ENCODE data around the gene PROX1. TPM values are rescaled to one million over a fixed set of nuclear protein-coding genes. Genes with fewer than 3 reads are reported as not detected.

PROX1 gene
- total and polyA plus RNA-seq, 2 of the 8 experiments (the other 6 are each of a cell fraction or from before 2014, with no cell fraction given), result 0.30 to 2.0 TPM

DNA sequence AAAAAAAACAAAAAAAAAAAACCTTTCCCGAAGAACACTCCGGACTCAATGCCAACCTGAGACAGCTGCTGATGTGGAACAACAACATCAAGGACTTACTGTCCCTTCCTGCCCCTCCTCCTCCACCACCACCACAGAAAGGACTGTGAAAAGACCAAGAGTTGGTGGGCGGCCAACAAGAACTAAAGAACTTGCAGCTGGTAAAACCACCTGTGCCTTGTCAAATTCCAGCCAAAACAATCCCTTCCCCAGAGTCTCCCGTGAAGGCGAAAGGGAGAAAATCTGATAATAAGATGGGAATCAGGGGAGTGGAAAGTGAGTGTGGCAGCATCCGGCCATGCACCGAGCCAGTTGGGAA is 88.9 kb downstream of the PROX1 start:
- no peak overlapping the region for H3K4ac ChIP-seq (replicated peaks; ENCODE audit: insufficient read length, low read depth, low read length)

More for the DNA sequence above, 88.9 kb downstream of the PROX1 start:
- H3K79me1 ChIP-seq (ENCODE audit: low read depth, low read length), result no peaks in the 10 kb centered on the region
- H2BK15ac ChIP-seq (ENCODE audit: low read length), result no peak overlapping the region
- no peak overlapping the region for H3K4me2 ChIP-seq (ENCODE audit: insufficient read depth in 1 of 2, low read depth in 2 of 2, low read length in 2 of 2)
- no peak for TF ChIP-seq KDM5A (IDR thresholded peaks at IDR 0.05; ENCODE audit: low read length)
- no peak overlapping the region for H4K8ac ChIP-seq (ENCODE audit: extremely low read depth, insufficient read depth, low read length)
- FAIRE-seq, result no peak
- no peak overlapping the region for H3K18ac ChIP-seq (ENCODE audit: extremely low read depth, low read length)
- no peak overlapping the region for H3K9ac ChIP-seq (replicated peaks in 1 of 4; ENCODE audit: extremely low read depth in 1 of 4, low read depth in 3 of 4, low read length in 3 of 4)
- no peak overlapping the region for H2BK20ac ChIP-seq (ENCODE audit: low read length)
- no peak overlapping the region for H3K56ac ChIP-seq (replicated peaks; ENCODE audit: insufficient read length, low read depth, low read length)
- H2AFZ ChIP-seq (ENCODE audit: low read length), result no peak overlapping the region
- CTCF ChIA-PET (ENCODE audit: partially characterized antibody), result interaction anchor here (0.6 kb wide), 1 partner anchor 725 kb away, joined by 3 read pairs; no protein-coding TSS in a partner anchor
- no peak overlapping the region for H2BK5ac ChIP-seq (ENCODE audit: low read depth, low read length)
- H2BK120ac ChIP-seq (replicated peaks; ENCODE audit: low read depth, low read length), result no peak overlapping the region
- DNase-seq (ENCODE audit: low read depth in 1 of 2, low spot score in 2 of 2), result no peak
- H3K36me3 ChIP-seq (ENCODE audit: control insufficient read depth in 2 of 4, insufficient read depth in 4 of 4, low read length in 3 of 4), result no peaks in the 10 kb centered on the region
- H2BK12ac ChIP-seq (ENCODE audit: low read depth, low read length), result no peak overlapping the region
- 91% methylated on average over 7 of the region's 7 CpGs; no CpG with 5 or more reads in 1 of the 2 experiments for WGBS, 2 experiments (ENCODE audit: extremely low coverage in 1 of 2, insufficient coverage in 1 of 2, insufficient read length in 1 of 2, insufficient replicate concordance in 2 of 2, low coverage in 1 of 2, low lambda C conversion rate in 2 of 2, missing lambda C conversion rate in 1 of 2)
- no peak overlapping the region for H4K5ac ChIP-seq (ENCODE audit: insufficient read length, low read depth, low read length)
- H3K4me1 ChIP-seq (replicated peaks in 1 of 4; ENCODE audit: control insufficient read depth in 3 of 4, insufficient read depth in 4 of 4, low read length in 3 of 4), result peaks cover 0 to 9% (median 0%) of the 10 kb centered on the region in 4 experiments; a peak in 2 of 7 replicates
- H3K9me3 ChIP-seq (ENCODE audit: insufficient read depth in 2 of 2, low read depth in 1 of 2, low read length in 1 of 2), result no peaks in the 10 kb centered on the region
- POLR2A ChIA-PET (ENCODE audit: partially characterized antibody), result no interaction called here
- no peaks in the 10 kb centered on the region for H3K27me3 ChIP-seq (replicated peaks in 1 of 4; ENCODE audit: control insufficient read depth in 3 of 4, extremely low read depth in 1 of 4, insufficient read depth in 3 of 4, low read length in 3 of 4)
- H3K23ac ChIP-seq (ENCODE audit: insufficient read length), result no peak overlapping the region
- H2AK5ac ChIP-seq (ENCODE audit: low read depth, low read length), result no peak overlapping the region
- no peaks in the 10 kb centered on the region for H3K79me2 ChIP-seq (ENCODE audit: control insufficient read depth in 1 of 2, insufficient read depth in 2 of 2, low read length in 2 of 2)
- no peaks in the 10 kb centered on the region for H4K20me1 ChIP-seq (replicated peaks in 1 of 2; ENCODE audit: control insufficient read depth in 1 of 2, insufficient read depth in 2 of 2, low read length in 2 of 2)
- H3K14ac ChIP-seq (ENCODE audit: insufficient read length), result no peak overlapping the region
- no peaks in the 10 kb centered on the region for H3K23me2 ChIP-seq (ENCODE audit: low read depth, low read length)
- H4K91ac ChIP-seq (replicated peaks; ENCODE audit: insufficient read length, low read length), result no peak overlapping the region
- H3K4me3 ChIP-seq (ENCODE audit: extremely low read depth in 1 of 4, insufficient read depth in 2 of 4, low read depth in 3 of 4, low read length in 4 of 4), result no peak overlapping the region
- no peak overlapping the region for H3K27ac ChIP-seq (ENCODE audit: low read depth, low read length)
